ENCODE measurements around the gene TENM4. TPM values are rescaled to one million over a fixed set of nuclear protein-coding genes. Genes with fewer than 3 reads are reported as not detected.

Gene TENM4
- total and polyA plus RNA-seq, 2 experiments from 2014 or later, result 19.0 to 105 TPM

- Histone ChIP-seq H3K4me1 (ENCODE audit: low read depth) (no peaks in the 10 kb centered on the region), H3K27ac (no peak overlapping the region), H3K36me3 (no peaks in the 10 kb centered on the region), H3K9me3 (ENCODE audit: low read depth) (no peaks in the 10 kb centered on the region), H3K27me3 (no peaks in the 10 kb centered on the region), H3K4me3 (no peak overlapping the region)
- no peak for TF ChIP-seq CTCF (IDR thresholded peaks at IDR 0.05; ENCODE audit: low read depth, low read length)
- no peak for DNase-seq (ENCODE audit: low read depth in 1 of 2, low spot score in 1 of 2)
Measured at GRCh38 chr11:78905756-78906155, 535.1 kb downstream of the TENM4 start.

- Histone ChIP-seq H3K4me3 (no peak overlapping the region), H3K4me1 (ENCODE audit: low read depth) (no peaks in the 10 kb centered on the region), H3K36me3 (no peaks in the 10 kb centered on the region), H3K27ac (no peak overlapping the region), H3K27me3 (no peaks in the 10 kb centered on the region), H3K9me3 (ENCODE audit: low read depth) (no peaks in the 10 kb centered on the region)
- no peak for DNase-seq (ENCODE audit: low read depth in 1 of 2, low spot score in 1 of 2)
- no peak for TF ChIP-seq CTCF (IDR thresholded peaks at IDR 0.05; ENCODE audit: low read depth, low read length)
Measured at GRCh38 chr11:78902771-78903507, 537.9 kb downstream of the TENM4 start.

- H3K27me3 ChIP-seq, result no peaks in the 10 kb centered on the region
- TF ChIP-seq CTCF (IDR thresholded peaks at IDR 0.05; ENCODE audit: low read depth, low read length), result no peak
- H3K27ac ChIP-seq, result no peak overlapping the region
- no peaks in the 10 kb centered on the region for H3K9me3 ChIP-seq (ENCODE audit: low read depth)
- no peaks in the 10 kb centered on the region for H3K36me3 ChIP-seq
- no peaks in the 10 kb centered on the region for H3K4me1 ChIP-seq (ENCODE audit: low read depth)
- no peak for DNase-seq (ENCODE audit: low read depth in 1 of 2, low spot score in 1 of 2)
- no peak overlapping the region for H3K4me3 ChIP-seq
Measured at GRCh38 chr11:78901831-78902230, 539.0 kb downstream of the TENM4 start.

DNA sequence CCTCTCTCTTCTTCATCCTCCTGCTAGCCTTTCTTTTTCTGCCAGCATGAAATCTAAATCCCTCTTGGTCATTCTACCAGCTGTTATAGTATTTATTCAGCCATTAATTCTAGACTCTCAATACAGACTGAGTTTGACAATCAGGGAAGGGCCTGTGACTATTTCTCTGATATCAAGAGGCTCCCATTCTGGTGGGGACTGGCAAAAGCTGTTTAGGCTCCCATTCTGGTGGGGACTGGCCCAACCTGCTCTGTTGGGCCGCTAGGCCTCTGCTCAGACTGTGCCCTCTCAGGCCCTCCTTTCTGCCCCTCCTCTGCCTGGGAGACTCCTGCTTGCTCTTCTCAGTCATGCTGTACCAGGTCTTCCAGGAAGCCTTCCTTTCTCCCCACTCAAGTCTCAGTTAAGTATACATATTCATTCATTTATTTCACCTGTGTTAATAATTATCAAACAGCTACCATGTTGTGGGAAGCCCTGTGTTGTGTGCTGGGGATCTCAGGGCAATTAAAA is 542.5 kb downstream of the TENM4 start:
- no peaks in the 10 kb centered on the region for H3K36me3 ChIP-seq
- H3K27me3 ChIP-seq, result no peaks in the 10 kb centered on the region
- no peak overlapping the region for H3K4me3 ChIP-seq
- DNase-seq (ENCODE audit: low read depth in 1 of 2, low spot score in 1 of 2), result no peak
- TF ChIP-seq CTCF (IDR thresholded peaks at IDR 0.05; ENCODE audit: low read depth, low read length), result no peak
- H3K4me1 ChIP-seq (ENCODE audit: low read depth), result no peaks in the 10 kb centered on the region
- H3K9me3 ChIP-seq (ENCODE audit: low read depth), result no peaks in the 10 kb centered on the region
- no peak overlapping the region for H3K27ac ChIP-seq

DNA sequence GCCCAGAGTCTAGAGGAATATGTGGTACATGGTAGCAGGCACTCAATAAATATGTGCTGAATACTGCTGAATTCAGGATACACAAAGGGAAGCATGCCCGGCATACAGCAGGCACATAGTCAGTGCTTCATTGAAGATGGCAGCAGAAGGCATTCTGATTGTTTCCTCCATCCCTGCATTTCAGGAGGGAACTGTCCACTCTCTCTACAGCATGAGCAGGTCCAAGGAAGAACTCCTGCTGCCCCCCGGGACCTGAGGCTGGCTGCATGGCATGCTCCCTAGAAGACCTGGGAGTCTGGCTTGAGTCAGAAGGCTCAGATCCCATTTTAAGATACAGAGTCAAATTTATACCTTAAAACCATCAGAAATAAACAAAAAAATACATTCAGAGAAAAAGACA is 546.8 kb downstream of the TENM4 start:
- H3K27me3 ChIP-seq, result no peaks in the 10 kb centered on the region
- H3K4me3 ChIP-seq, result no peak overlapping the region
- H3K36me3 ChIP-seq, result no peaks in the 10 kb centered on the region
- H3K9me3 ChIP-seq (ENCODE audit: low read depth), result no peaks in the 10 kb centered on the region
- no peaks in the 10 kb centered on the region for H3K4me1 ChIP-seq (ENCODE audit: low read depth)
- peak in 1 of 2 donors; percentile 24 for DNase-seq (ENCODE audit: low read depth in 1 of 2, low spot score in 1 of 2)
- TF ChIP-seq CTCF (IDR thresholded peaks at IDR 0.05; ENCODE audit: low read depth, low read length), result no peak
- H3K27ac ChIP-seq, result no peak overlapping the region

Data from cardiac muscle cell (in vitro differentiated cells and primary cell).